HepG2 (cell line): ENCODE results near the gene SEC61A2. TPM values are rescaled to one million over a fixed set of nuclear protein-coding genes. Genes with fewer than 3 reads are reported as not detected.

ENCODE experiments used
- BCL3 ChIP-seq: sonication (generic); formaldehyde crosslinking; IDR thresholded peaks from 2 replicates; pipeline ENCODE4 v1.5.1; 2020; ENCODE audit warnings: mild to moderate bottlenecking, missing genetic modification reagents, moderate library complexity
- HDAC6 ChIP-seq: fragments of 200-600 bp; sonication (generic); IDR thresholded peaks from 2 replicates; pipeline ENCODE4 v1.7.0; 2017; ENCODE audit warnings: mild to moderate bottlenecking, antibody characterized with exemption, low read length, low read depth
- HMG20A ChIP-seq: IDR thresholded peaks from 2 replicates; pipeline ENCODE4 v1.6.1; 2016; ENCODE audit warnings: borderline replicate concordance
- MXI1 ChIP-seq: IDR thresholded peaks from 3 replicates; pipeline ENCODE4 v1.6.1; 2012; ENCODE audit warnings: low read depth, low read length, inconsistent platforms, borderline replicate concordance
- PAX8 ChIP-seq: sonication (generic); formaldehyde crosslinking; IDR thresholded peaks from 2 replicates; pipeline ENCODE4 v1.8.0; 2022; ENCODE audit warnings: mild to moderate bottlenecking, missing genetic modification reagents, borderline replicate concordance
- POGK ChIP-seq: sonication (generic); formaldehyde crosslinking; conservative IDR thresholded peaks from 2 replicates; pipeline ENCODE4 v1.8.0; 2022; ENCODE audit warnings: mild to moderate bottlenecking, moderate library complexity, missing genetic modification reagents
- REL ChIP-seq: sonication (generic); formaldehyde crosslinking; conservative IDR thresholded peaks from 2 replicates; pipeline ENCODE4 v1.8.0; 2022; ENCODE audit warnings: mild to moderate bottlenecking, missing genetic modification reagents, moderate library complexity
- RELA ChIP-seq: sonication (generic); formaldehyde crosslinking; IDR thresholded peaks from 2 replicates; pipeline ENCODE4 v1.4.0; 2020; ENCODE audit warnings: missing genetic modification reagents
- SNAPC2 ChIP-seq: sonication (generic); formaldehyde crosslinking; IDR thresholded peaks from 2 replicates; pipeline ENCODE4 v1.8.1; 2022; ENCODE audit warnings: mild to moderate bottlenecking, missing genetic modification reagents
- TAF1 ChIP-seq: sonication (generic); formaldehyde crosslinking; IDR thresholded peaks from 2 replicates; pipeline ENCODE4 v1.4.0; 2020; ENCODE audit warnings: missing genetic modification reagents
- TFAP4 ChIP-seq: sonication (generic); IDR thresholded peaks from 2 replicates; pipeline ENCODE4 v1.6.1; 2016; ENCODE audit warnings: low read depth, borderline replicate concordance
- ZNF138 ChIP-seq: sonication (generic); formaldehyde crosslinking; IDR thresholded peaks from 2 replicates; pipeline ENCODE4 v1.5.0; 2020; ENCODE audit warnings: mild to moderate bottlenecking, low read depth, missing genetic modification reagents
- ZNF333 ChIP-seq: sonication (generic); formaldehyde crosslinking; IDR thresholded peaks from 2 replicates; pipeline ENCODE4 v1.4.0; 2020; ENCODE audit warnings: mild to moderate bottlenecking, missing genetic modification reagents, borderline replicate concordance
- ZNF350 ChIP-seq: sonication (generic); formaldehyde crosslinking; IDR thresholded peaks from 2 replicates; pipeline ENCODE4 v1.4.0; 2020; ENCODE audit warnings: mild to moderate bottlenecking, low read depth, missing genetic modification reagents, borderline replicate concordance
- ZNF543 ChIP-seq: sonication (generic); formaldehyde crosslinking; IDR thresholded peaks from 2 replicates; pipeline ENCODE4 v1.4.0; 2020; ENCODE audit warnings: mild to moderate bottlenecking, missing genetic modification reagents
- ZNF576 ChIP-seq: sonication (generic); formaldehyde crosslinking; IDR thresholded peaks from 2 replicates; pipeline ENCODE4 v1.4.0; 2020; ENCODE audit warnings: mild to moderate bottlenecking, missing genetic modification reagents
- ZNF614 ChIP-seq: IDR thresholded peaks from 2 replicates; pipeline ENCODE4 v1.6.1; 2018; ENCODE audit warnings: missing biosample characterization, missing genetic modification reagents, inconsistent platforms, borderline replicate concordance
- ZNF768 ChIP-seq: sonication (generic); formaldehyde crosslinking; IDR thresholded peaks from 2 replicates; pipeline ENCODE4 v1.4.0; 2020; ENCODE audit warnings: missing genetic modification reagents
- ZSCAN5A ChIP-seq: sonication (generic); formaldehyde crosslinking; IDR thresholded peaks from 2 replicates; pipeline ENCODE4 v1.8.0; 2022; ENCODE audit warnings: mild to moderate bottlenecking, missing genetic modification reagents, borderline replicate concordance
- polyA plus RNA-seq, 8 experiments: library from polyadenylated mRNA; depleted of rRNA in 3 of 8; stranded (reverse) in 7 of 8; unstranded in 1 of 8; fragments of >200 nt; fragmentation: Illumina TruSeq in 4 of 8; extraction: Trizol in 4 of 8; gene quantifications; 2 replicates each; pipeline versions ENCODE4 v1.2.1 to v1.2.3, GENCODE V29; 2011 to 2016; ENCODE audit warnings: low read depth in 4 of 8, missing spikeins in 1 of 8, mixed read lengths in 1 of 8; ENCODE audit not compliant: insufficient read depth in 1 of 8
- total RNA-seq, 5 experiments: library from RNA; depleted of rRNA; stranded (reverse); fragments of >200 nt; fragmentation: Illumina TruSeq; extraction: Trizol; gene quantifications; 2 replicates each; pipeline ENCODE4 v1.2.3, GENCODE V29; 2016; ENCODE audit warnings: low read depth in 1 of 5

Gene SEC61A2
- total and polyA plus RNA-seq, 2 of the 13 experiments (the other 11 are each of a cell fraction or from before 2014, with no cell fraction given) = 5.5 to 7.4 TPM

GRCh38 chr10:12195603-12196506 lies 66.4 kb downstream of the SEC61A2 start, which contains the start of the genes CDC123 and NUDT5 (continued):
- TF ChIP-seq ZSCAN5A (CRISPR knock-in tag) (0 out of 2 replicates have a peak, but pooled peaks have one; percentile 19), ZNF138 (CRISPR knock-in tag) (no peak), PAX8 (no peak), ZNF333 (CRISPR knock-in tag) (peak; percentile 66; the same call in 1 of the 2 replicates), SNAPC2 (CRISPR knock-in tag) (peak; percentile 68; the same call in 1 of the 2 replicates), TFAP4 (peak; percentile 41; the same call in 1 of the 2 replicates), MXI1 (peak; percentile 69; the same call in 2 of the 3 replicates), ZNF350 (peak; percentile 62; the same call in 1 of the 2 replicates), ZNF576 (CRISPR knock-in tag) (no peak), REL (CRISPR knock-in tag) (0 out of 2 replicates have a peak, but pooled peaks have one; percentile 54), HMG20A (no peak), HDAC6 (no peak), ZNF614 (CRISPR knock-in tag) (peak; percentile 22; the same call in 1 of the 2 replicates), TAF1 (peak; percentile 75), ZNF543 (CRISPR knock-in tag) (no peak), ZNF768 (CRISPR knock-in tag) (peak; percentile 57; the same call in 1 of the 2 replicates), BCL3 (CRISPR knock-in tag) (no peak), RELA (CRISPR knock-in tag) (no peak), POGK (CRISPR knock-in tag) (0 out of 2 replicates have a peak, but pooled peaks have one; percentile 31)
